ENCODE results near the gene VTI1A.

VTI1A gene

GRCh38 chr10:112844681-112845544 lies 397.9 kb downstream of the VTI1A start:
- DNase-seq (ENCODE audit: low read depth in 2 of 2) = peak in 1 of 2 donors; percentile 72
- TF ChIP-seq CTCF (IDR thresholded peaks at IDR 0.05; ENCODE audit: low read depth, low read length) = no peak
- H3K4me3 ChIP-seq (replicated peaks in 1 of 2; ENCODE audit: low read depth in 2 of 2, low read length in 2 of 2) = no peak overlapping the region

GRCh38 chr10:112847778-112848177 lies 400.8 kb downstream of the VTI1A start:
- no peak for TF ChIP-seq CTCF (IDR thresholded peaks at IDR 0.05; ENCODE audit: low read depth, low read length)
- DNase-seq (ENCODE audit: low read depth in 2 of 2) = no peak
- no peak overlapping the region for H3K4me3 ChIP-seq (replicated peaks in 1 of 2; ENCODE audit: low read depth in 2 of 2, low read length in 2 of 2)

GRCh38 chr10:112848228-112848627 lies 401.2 kb downstream of the VTI1A start:
- H3K4me3 ChIP-seq (replicated peaks in 1 of 2; ENCODE audit: low read depth in 2 of 2, low read length in 2 of 2) = no peak overlapping the region
- TF ChIP-seq CTCF (IDR thresholded peaks at IDR 0.05; ENCODE audit: low read depth, low read length) = no peak
- no peak for DNase-seq (ENCODE audit: low read depth in 2 of 2)

- TF ChIP-seq CTCF (IDR thresholded peaks at IDR 0.05; ENCODE audit: low read depth, low read length) = no peak
- H3K4me3 ChIP-seq (replicated peaks in 1 of 2; ENCODE audit: low read depth in 2 of 2, low read length in 2 of 2) = no peak overlapping the region
- DNase-seq (ENCODE audit: low read depth in 2 of 2) = no peak
Measured at GRCh38 chr10:112848868-112849430, 401.9 kb downstream of the VTI1A start.

GRCh38 chr10:112849546-112849945 lies 402.5 kb downstream of the VTI1A start:
- TF ChIP-seq CTCF (IDR thresholded peaks at IDR 0.05; ENCODE audit: low read depth, low read length) = no peak
- no peak for DNase-seq (ENCODE audit: low read depth in 2 of 2)
- H3K4me3 ChIP-seq (replicated peaks in 1 of 2; ENCODE audit: low read depth in 2 of 2, low read length in 2 of 2) = no peak overlapping the region

GRCh38 chr10:112851181-112851580 lies 404.2 kb downstream of the VTI1A start:
- no peak for DNase-seq (ENCODE audit: low read depth in 2 of 2)
- H3K4me3 ChIP-seq (replicated peaks in 1 of 2; ENCODE audit: low read depth in 2 of 2, low read length in 2 of 2) = no peak overlapping the region
- TF ChIP-seq CTCF (IDR thresholded peaks at IDR 0.05; ENCODE audit: low read depth, low read length) = no peak

All from cardiac fibroblast (primary cell).